HL-60/S4 (cell line): ENCODE results near the gene UPK3B.
"Not testable (repeated sequence)": the region's sequence is repeated elsewhere in the genome, so short reads cannot be mapped to it uniquely, and the experiment has no call there.

Experiments
- in situ Hi-C: fragments of 300-500 bp; cut with MboI; formaldehyde crosslinking; loops from 2 replicates; pipeline ENCODE4 v1.14.3; 2022; ENCODE audit warnings: low sequenced_read_pairs

The UPK3B gene

DNA sequence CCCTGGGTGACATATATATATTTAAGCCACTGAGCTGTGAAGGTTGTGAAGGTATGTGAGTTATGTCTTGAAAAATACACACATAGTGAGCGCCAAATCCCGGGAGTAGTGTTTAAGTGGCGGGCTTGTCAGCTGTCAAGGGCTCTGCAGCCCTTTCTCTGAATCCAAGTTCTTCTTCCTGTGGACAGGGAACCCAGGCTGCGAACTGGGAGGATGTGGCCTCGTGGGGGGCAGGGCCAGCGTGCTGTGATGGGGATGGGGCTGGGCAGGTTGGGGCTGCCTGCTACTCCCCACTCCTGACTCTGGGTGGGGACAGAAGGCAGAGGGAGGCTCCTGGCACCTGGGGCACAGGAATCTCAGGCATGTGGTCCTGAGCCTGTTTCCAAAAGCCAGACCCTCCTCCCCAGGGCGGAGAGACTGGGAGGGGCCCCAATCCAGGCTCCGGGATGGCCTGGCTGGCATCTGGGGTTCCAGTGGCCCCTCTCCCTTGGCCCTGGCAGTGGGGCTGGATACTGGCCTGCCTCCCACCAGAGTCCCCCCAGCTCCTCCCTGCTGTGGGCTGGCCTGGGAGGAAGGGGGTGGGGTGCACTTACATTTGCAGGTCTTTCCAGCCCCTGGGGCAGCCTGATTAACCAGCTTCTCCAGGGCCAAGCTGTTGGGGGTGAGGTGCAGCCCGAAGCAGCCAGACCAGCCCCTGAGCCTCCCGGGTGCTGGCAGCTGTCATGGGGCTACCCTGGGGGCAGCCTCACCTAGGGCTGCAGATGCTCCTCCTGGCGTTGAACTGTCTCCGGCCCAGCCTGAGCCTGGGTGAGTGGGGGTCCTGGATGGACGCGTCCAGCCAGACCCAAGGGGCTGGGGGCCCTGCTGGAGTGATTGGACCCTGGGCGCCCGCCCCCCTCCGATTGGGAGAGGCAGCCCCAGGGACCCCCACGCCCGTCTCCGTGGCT, at the start of gene UPK3B:
Gene UPK3B (plus strand): TSS at position 622 of the 947 bp plus-strand sequence. CDS start 101 bp downstream, at position 723.
- in situ Hi-C loops, result no loop called here

- in situ Hi-C loops, result not testable (repeated sequence)
Observed at GRCh38 chr7:76460767-76461166, 49.6 kb upstream of the UPK3B start.

- in situ Hi-C loops, result not testable (repeated sequence)
Observed at GRCh38 chr7:76461464-76462101, 48.8 kb upstream of the UPK3B start, which contains the start of gene DTX2. DTX2 (plus strand) TSS chr7:76461709; CDS start chr7:76480510, 18,801 bp downstream.

- in situ Hi-C loops, result not testable (repeated sequence)
Observed at GRCh38 chr7:76462271-76462882, 48.0 kb upstream of the UPK3B start.

GRCh38 chr7:76464959-76465358, 45.4 kb upstream of the UPK3B start:
- in situ Hi-C loops, result not testable (repeated sequence)

DNA sequence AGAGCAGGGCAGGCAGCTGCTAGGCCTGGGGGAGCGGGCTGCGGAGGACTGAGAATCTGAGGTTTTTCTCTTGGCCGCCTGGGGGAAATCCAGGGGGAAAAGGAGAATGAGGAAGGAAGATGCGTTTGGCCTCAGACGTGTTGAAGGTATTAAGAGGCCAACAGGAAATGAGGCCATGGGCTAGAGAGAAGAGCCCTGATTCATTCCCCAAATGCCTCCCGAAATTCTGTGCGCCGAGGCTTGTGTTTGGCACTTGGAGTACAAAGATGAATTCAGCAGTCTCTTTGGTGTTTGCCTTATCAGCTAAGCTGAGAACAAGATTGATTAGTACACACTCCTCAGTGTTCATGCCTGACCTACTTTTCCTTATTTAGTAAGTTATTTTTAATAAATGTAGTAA, 44.4 kb upstream of the UPK3B start:
- in situ Hi-C loops, result not testable (repeated sequence)

DNA sequence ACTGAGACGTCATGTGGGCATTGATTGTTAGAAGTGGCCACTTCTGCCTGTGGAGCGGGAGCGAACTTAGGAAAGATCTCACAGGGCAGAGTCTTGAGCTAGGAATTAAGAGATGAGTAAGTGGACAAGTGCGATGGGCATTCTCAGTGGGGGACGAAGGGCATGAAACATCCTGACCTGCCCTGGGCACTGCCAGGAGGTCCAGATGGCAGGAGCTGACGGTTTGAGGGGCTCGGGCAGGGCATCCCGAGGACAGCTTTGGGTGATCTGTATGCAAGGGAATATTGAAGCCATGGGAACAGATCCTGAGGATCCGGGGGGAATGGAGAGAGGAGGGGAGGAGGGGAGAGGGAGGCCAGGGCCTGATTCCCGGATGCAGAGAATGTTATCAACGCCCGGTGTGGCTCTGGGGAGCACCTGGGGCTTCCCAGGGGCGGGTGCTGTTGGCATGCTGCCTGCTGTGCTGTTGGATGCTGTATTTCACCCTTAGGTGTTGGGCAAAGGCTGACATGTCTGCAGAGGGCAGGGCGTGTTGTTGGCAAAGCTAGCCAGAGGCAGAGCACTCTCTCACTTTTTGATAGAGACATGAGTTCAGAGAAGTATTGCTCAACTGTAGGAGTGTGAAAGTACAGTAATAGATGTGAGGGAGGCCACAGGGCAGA, 42.5 kb upstream of the UPK3B start:
- in situ Hi-C loops, result not testable (repeated sequence)

GRCh38 chr7:76471556-76472221, 38.7 kb upstream of the UPK3B start:
- in situ Hi-C loops, result not testable (repeated sequence)

DNA sequence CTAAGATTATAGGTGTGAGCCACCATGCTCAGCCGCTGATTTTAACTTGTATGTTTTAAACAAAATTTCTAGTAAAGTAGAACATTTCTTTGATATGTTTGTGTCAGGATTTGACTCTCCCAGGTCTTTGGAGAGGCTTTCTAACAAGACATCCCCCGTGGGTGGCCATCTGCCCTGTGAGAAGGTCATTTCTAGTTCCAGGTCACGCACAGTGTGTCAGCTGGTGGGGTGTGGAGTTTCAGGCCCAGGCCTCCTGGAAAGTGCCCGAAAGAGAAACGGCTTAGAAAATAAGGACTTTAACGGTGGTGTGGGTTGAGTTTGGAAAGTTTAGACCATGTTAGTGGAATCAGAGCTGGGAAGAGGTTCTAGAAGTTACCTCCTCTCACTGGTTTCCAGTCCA, 37.3 kb upstream of the UPK3B start:
- in situ Hi-C loops, result not testable (repeated sequence)

DNA sequence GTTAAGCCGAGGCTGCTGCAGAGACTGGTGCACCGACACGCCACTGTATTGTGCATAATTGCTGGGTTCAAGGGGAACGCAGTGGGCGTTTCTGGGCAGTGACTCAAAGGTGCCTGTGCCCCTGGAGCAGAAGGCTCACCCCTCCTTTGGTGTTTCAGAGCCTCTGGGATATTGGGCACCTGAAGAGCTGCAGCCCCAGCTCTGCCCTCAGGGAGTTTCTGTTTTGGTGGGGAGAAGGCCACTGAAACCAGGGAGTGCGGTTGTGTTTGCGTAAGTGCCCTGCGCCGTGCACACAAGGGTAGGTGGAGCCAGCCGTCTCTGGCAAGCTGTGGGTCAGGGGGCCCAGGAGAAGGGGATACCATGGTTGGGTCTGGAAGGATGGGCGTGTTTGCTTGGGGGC, 34.1 kb upstream of the UPK3B start:
- in situ Hi-C loops, result not testable (repeated sequence)

- in situ Hi-C loops, result not testable (repeated sequence)
Observed at GRCh38 chr7:76476742-76477474, 33.4 kb upstream of the UPK3B start.

DNA sequence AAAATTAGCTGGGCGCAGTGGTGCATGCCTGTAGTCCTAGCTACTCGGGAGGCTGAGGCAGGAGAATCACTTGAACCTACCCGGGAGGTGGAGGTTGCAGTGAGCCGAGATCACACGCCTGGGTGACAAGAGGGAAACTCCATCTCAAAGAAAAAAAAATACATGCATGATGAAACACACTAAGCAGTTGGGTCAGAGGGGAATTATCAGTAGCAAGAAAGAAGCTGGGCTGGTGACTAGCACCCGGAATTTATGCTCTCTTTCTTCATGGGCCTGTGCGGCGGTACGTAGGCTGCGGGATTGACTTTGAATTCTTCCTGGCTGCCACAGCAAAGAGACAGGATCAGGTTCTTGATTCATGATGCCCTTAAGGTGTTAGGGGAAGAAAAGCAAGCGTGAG, 30.7 kb upstream of the UPK3B start:
- in situ Hi-C loops, result not testable (repeated sequence)

GRCh38 chr7:76480403-76481253, 29.7 kb upstream of the UPK3B start:
- in situ Hi-C loops, result not testable (repeated sequence)

- in situ Hi-C loops, result not testable (repeated sequence)
Observed at GRCh38 chr7:76482660-76483059, 27.7 kb upstream of the UPK3B start.

DNA sequence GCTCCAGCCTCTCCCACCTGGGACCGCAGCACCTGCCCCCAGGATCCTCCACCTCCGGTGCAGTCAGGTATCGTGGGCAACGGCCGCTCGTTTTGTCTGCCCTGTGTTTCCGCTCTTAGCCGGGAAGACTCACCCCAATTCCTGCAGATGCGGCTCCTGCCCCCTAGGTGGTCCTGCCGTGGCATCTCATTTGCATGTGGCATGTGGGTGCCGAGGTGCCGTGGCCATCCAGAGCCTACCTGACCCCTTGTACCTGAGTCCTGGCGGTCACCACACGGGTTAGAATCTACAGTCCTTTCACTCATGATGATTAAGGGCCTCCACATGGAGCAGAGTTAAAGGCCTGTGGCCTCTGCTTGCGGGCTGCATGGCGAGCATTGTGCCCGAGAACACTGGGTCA, 27.3 kb upstream of the UPK3B start:
- in situ Hi-C loops, result not testable (repeated sequence)

DNA sequence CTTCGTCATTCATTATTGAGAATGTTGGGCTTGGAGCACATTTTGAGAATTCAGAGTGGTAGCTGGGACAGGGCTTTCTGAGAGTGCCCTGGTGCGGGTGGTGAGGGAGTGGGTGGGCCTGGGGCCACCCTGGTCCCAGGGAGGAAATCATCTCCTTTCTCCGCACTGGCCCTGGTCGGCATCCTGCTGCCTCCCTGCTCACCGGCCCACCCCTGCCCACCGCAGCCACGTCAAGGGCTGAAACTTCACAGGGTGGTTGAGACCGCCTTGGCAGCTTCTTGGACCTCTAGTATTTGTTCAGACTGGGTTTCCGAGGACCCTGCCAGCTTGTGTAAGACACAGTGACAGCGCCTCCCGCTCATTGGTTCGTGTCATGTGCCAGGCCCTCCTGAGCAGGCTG, 25.9 kb upstream of the UPK3B start:
- in situ Hi-C loops, result not testable (repeated sequence)

DNA sequence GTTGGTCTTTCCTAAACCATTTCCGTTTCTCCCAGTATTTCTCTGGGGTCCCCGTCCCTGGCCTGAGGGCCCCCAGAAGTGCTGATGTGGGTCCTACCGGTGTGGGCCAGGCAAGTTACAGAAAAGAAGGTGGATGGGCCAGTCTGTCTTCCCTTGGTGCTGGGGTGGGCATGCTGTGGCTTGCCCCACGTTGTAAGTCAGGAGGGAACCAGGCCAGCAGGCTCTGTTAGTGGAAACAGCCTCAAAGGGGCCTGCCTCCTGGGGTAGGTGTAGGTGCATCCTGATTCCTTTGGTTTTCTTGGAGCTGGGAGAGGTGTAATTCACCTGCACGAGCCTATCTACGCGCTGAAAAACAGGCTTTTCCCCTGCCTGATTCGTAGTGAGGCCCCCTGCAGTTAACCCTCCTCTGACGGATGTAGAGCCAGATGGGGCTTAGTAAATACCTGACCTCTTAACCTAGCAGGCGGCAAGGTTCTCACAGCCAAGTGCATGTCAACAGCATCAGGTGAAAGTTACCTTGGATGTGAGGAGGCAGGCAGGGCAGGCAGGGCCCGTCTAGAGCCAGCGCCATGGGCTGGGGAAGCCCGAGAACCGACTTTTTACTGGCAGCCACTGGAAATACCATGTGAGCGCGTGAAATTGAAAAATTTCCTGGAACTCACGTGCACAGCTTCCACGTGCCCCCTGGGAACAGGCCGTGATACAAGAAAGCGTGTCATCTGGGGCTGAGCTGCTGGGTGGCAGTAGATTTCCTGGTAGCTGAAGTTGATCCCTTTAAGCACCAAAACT, 24.3 kb upstream of the UPK3B start:
- in situ Hi-C loops, result not testable (repeated sequence)

DNA sequence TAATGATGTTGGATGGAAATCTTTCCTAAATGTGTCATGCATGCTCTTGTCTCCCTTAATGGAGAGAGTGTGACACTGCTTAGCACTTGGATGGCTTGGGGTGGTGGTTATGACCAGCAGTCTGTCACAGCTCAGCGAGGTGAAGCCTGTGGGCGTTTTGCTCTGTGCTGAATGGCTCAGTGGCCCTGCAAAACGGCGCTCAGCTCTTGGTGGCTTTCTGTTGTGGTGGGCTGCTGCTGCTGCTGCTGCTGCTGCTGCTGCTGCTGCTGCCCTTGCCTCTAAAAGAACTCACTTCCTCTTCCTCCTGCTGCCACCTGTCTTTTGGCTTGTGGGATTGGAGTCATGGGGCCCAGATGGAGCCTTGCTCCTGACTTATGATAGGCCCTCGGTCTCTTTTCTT, 23.7 kb upstream of the UPK3B start:
- in situ Hi-C loops, result not testable (repeated sequence)
